K562 (cell line): ENCODE measurements around the gene MEDAG. TPM values are rescaled to one million over a fixed set of nuclear protein-coding genes. Genes with fewer than 3 reads are reported as not detected.

ENCODE experiments used
- ATAC-seq: fragments of 200-7000 bp; cut with Tn5 transposase; 3 replicates; pipeline ENCODE4 v1.9.1; 2020; ENCODE audit warnings: moderate library complexity
- BruUV-seq: library from RNA; stranded (reverse); fragments of 400-500 nt; replicated peaks from 2 replicates; lab custom pipeline; 2021; lab: Mats Ljungman, UMichigan
- CTCF ChIA-PET: fragments of 300-600 bp; formaldehyde crosslinking; extraction: SDS; loops from one replicate; lab custom pipeline; 2021; ENCODE audit warnings: low intra/inter-chr PET ratio; lab: Yijun Ruan, JAX
- POLR2A ChIA-PET: fragments of 300-600, 350-650 bp; sonication (Branson Sonifier 250); formaldehyde crosslinking; extraction: SDS; loops from one replicate; lab custom pipeline; 2021; ENCODE audit warnings: antibody characterized with exemption, inconsistent platforms; lab: Yijun Ruan, JAX
- DNase-seq, 4 experiments: peaks; one replicate each; pipeline versions ENCODE4 v3.0.0 to v3.0.0-alpha.2; 2011 to 2018; ENCODE audit warnings: low spot score in 3 of 4, mixed read lengths in 3 of 4; ENCODE audit errors: extremely low read depth in 1 of 4
- FAIRE-seq: peaks from 2 replicates; lab custom pipeline; 2011; peaks lifted over from hg19 to GRCh38; lab: Jason Lieb, UNC
- H2AFZ ChIP-seq: 2 replicates; pipeline ENCODE4 v1.6.0; 2011; ENCODE audit warnings: low read depth, low read length, control low read depth, inconsistent platforms
- H3K27ac ChIP-seq: fragments of 200-600 bp; 3 replicates; pipeline ENCODE4 v1.8.0; 2011; ENCODE audit warnings: low read depth, mild to moderate bottlenecking, control low read depth, inconsistent platforms, low read length, moderate library complexity, mixed read lengths; ENCODE audit errors: extremely low read depth
- H3K27me3 ChIP-seq, 2 experiments: fragments of 300-600 bp in 1 of 2; 2 replicates in 1 of 2; 3 replicates in 1 of 2; pipeline versions ENCODE4 v1.6.0 to v1.8.0; 2011; ENCODE audit warnings: inconsistent platforms in 2 of 2, low read length in 2 of 2, mild to moderate bottlenecking in 1 of 2, mixed read lengths in 1 of 2, moderate library complexity in 1 of 2; ENCODE audit not compliant: control insufficient read depth in 2 of 2, insufficient read depth in 2 of 2
- H3K36me3 ChIP-seq: fragments of 300-600 bp; 3 replicates; pipeline ENCODE4 v1.8.0; 2011; ENCODE audit warnings: mild to moderate bottlenecking, low read length, inconsistent platforms; ENCODE audit not compliant: control insufficient read depth, insufficient read depth
- H3K4me1 ChIP-seq, 2 experiments: fragments of 200-600 bp in 1 of 2; replicated peaks in 1 of 2; 2 replicates in 1 of 2; 3 replicates in 1 of 2; pipeline versions ENCODE4 v1.5.1 to v1.8.0; 2011; ENCODE audit warnings: inconsistent platforms in 2 of 2, low read length in 2 of 2, mild to moderate bottlenecking in 1 of 2, mixed read lengths in 1 of 2, moderate library complexity in 1 of 2; ENCODE audit not compliant: control insufficient read depth in 2 of 2, insufficient read depth in 2 of 2
- H3K4me2 ChIP-seq: 2 replicates; pipeline ENCODE4 v1.6.1; 2011; ENCODE audit warnings: low read length, control low read depth, inconsistent platforms, mixed read lengths; ENCODE audit not compliant: insufficient read depth
- H3K4me3 ChIP-seq: fragments of 200-600 bp; sonication (generic), shearing (Covaris generic); 2 replicates; pipeline ENCODE4 v1.5.1; 2016; ENCODE audit warnings: control low read depth, inconsistent platforms
- H3K79me2 ChIP-seq: fragments of 200-600 bp; 3 replicates; pipeline ENCODE4 v1.8.0; 2011; ENCODE audit warnings: low read length, inconsistent platforms; ENCODE audit not compliant: control insufficient read depth, insufficient read depth
- H3K9ac ChIP-seq, 2 experiments: 2 replicates each; pipeline versions ENCODE4 v1.6.0 to v1.6.1; 2011; ENCODE audit warnings: low read depth in 2 of 2, low read length in 2 of 2, control low read depth in 1 of 2, inconsistent platforms in 1 of 2, mild to moderate bottlenecking in 1 of 2, mixed read lengths in 1 of 2; ENCODE audit not compliant: insufficient read depth in 1 of 2
- H3K9me1 ChIP-seq: one replicate; pipeline ENCODE4 v1.6.0; 2011; ENCODE audit warnings: inconsistent platforms, mild to moderate bottlenecking, low read length, moderate library complexity; ENCODE audit not compliant: control insufficient read depth, insufficient read depth
- H3K9me3 ChIP-seq: replicated peaks from 2 replicates; pipeline ENCODE4 v1.5.1; 2011; ENCODE audit warnings: low read depth, low read length, inconsistent platforms; ENCODE audit not compliant: control insufficient read depth, insufficient read depth
- H4K20me1 ChIP-seq: replicated peaks from 2 replicates; pipeline ENCODE4 v1.6.1; 2011; ENCODE audit warnings: low read length, inconsistent platforms, mixed read lengths; ENCODE audit not compliant: control insufficient read depth, insufficient read depth
- DDX20 ChIP-seq: fragments of 450-650 bp; IDR thresholded peaks from 2 replicates; pipeline ENCODE4 v1.6.1; 2016; ENCODE audit warnings: missing genetic modification characterization, low read depth, mild to moderate bottlenecking, missing compliant biosample characterization, moderate library complexity
- ETV6 ChIP-seq, 3 experiments: fragments of 150-350 bp in 1 of 3; sonication (generic) in 1 of 3; formaldehyde crosslinking in 1 of 3; IDR thresholded peaks; 2 replicates each; pipeline versions ENCODE4 v1.6.1 to v1.8.0; 2014 to 2022; ENCODE audit warnings: borderline replicate concordance in 2 of 3, low read depth in 2 of 3, antibody characterized with exemption in 1 of 3, low read length in 1 of 3, mild to moderate bottlenecking in 1 of 3, missing genetic modification reagents in 1 of 3
- FOXK2 ChIP-seq, 2 experiments: fragments of 450-650 bp; IDR thresholded peaks in 1 of 2; conservative IDR thresholded peaks in 1 of 2; 2 replicates each; pipeline ENCODE4 v1.6.1; 2016; ENCODE audit warnings: low read depth in 2 of 2, mild to moderate bottlenecking in 1 of 2
- KDM4B ChIP-seq, 2 experiments: fragments of 450-650 bp in 1 of 2; sonication (generic) in 1 of 2; IDR thresholded peaks; 2 replicates each; pipeline ENCODE4 v1.6.1; 2016 to 2017; ENCODE audit warnings: borderline replicate concordance in 2 of 2, antibody characterized with exemption in 1 of 2, low read depth in 1 of 2, mild to moderate bottlenecking in 1 of 2
- MCM7 ChIP-seq, 2 experiments: fragments of 450-650 bp; IDR thresholded peaks; 2 replicates each; pipeline ENCODE4 v1.6.1; 2016 to 2018
- MED1 ChIP-seq: sonication (generic); formaldehyde crosslinking; IDR thresholded peaks from 2 replicates; pipeline ENCODE4 v1.8.1; 2023; ENCODE audit warnings: missing genetic modification reagents, borderline replicate concordance
- TAF15 ChIP-seq: fragments of 200-400 bp; formaldehyde crosslinking; IDR thresholded peaks from 2 replicates; pipeline ENCODE4 v1.6.1; 2017; ENCODE audit warnings: mild to moderate bottlenecking, low read depth, low read length, moderate library complexity
- ZEB2 ChIP-seq: fragments of 450-650 bp; IDR thresholded peaks from 2 replicates; pipeline ENCODE4 v1.6.1; 2016
- ZKSCAN8 ChIP-seq: fragments of 200-800 bp; sonication (Bioruptor generic); IDR thresholded peaks from 2 replicates; pipeline ENCODE4 v1.6.1; 2016; ENCODE audit warnings: missing genetic modification characterization, missing compliant biosample characterization
- ZNF224 ChIP-seq: sonication (generic); formaldehyde crosslinking; IDR thresholded peaks from 2 replicates; pipeline ENCODE4 v1.8.0; 2022; ENCODE audit warnings: mild to moderate bottlenecking, missing genetic modification reagents
- ZNF668 ChIP-seq: fragments of 250-450 bp; sonication (Bioruptor Pico); IDR thresholded peaks from 2 replicates; pipeline ENCODE4 v1.8.0; 2022; ENCODE audit warnings: mild to moderate bottlenecking, inconsistent platforms
- ZNF79 ChIP-seq: fragments of 250-450 bp; sonication (Bioruptor Pico); IDR thresholded peaks from 2 replicates; pipeline ENCODE4 v1.4.0; 2020; ENCODE audit warnings: low read depth, mild to moderate bottlenecking, moderate library complexity
- WGBS: fragments of 100-300 bp; shearing (Covaris generic); methylation state at CpG from one replicate; pipeline ENCODE4 v1.1.6; 2016; ENCODE audit warnings: low coverage, mixed read lengths; ENCODE audit not compliant: insufficient coverage; ENCODE audit errors: missing lambda C conversion rate; 5-methylcytosine and 5-hydroxymethylcytosine counted together
- in situ Hi-C: fragments of 300-500 bp; cut with MboI; formaldehyde crosslinking; loops from 4 replicates; pipeline ENCODE4 v1.15.0; 2018; ENCODE audit warnings: inconsistent platforms, mixed read lengths
- intact Hi-C: fragments of 100-400 bp; cut with micrococcal nuclease; formaldehyde crosslinking; loops from 2 replicates; pipeline ENCODE4 v1.14.2; 2022
- polyA plus RNA-seq, 8 experiments: library from polyadenylated mRNA; depleted of rRNA in 4 of 8; stranded (reverse) in 5 of 8; unstranded in 3 of 8; fragments of >200 nt; fragmentation: Nextera tagmentation in 2 of 8; fragmentation: Illumina TruSeq in 1 of 8; extraction: Ambion mirVana in 2 of 8; extraction: Trizol in 1 of 8; gene quantifications; 2 replicates each; pipeline versions ENCODE4 v1.2.1 to v1.2.3, GENCODE V29; 2011 to 2014; ENCODE audit warnings: inconsistent platforms in 1 of 8, missing spikeins in 1 of 8
- total RNA-seq, 7 experiments: library from RNA; depleted of rRNA in 6 of 7; stranded (reverse); fragments of >200 nt in 6 of 7; fragmentation: Illumina TruSeq in 2 of 7; extraction: Trizol in 2 of 7; gene quantifications; 2 replicates each; pipeline versions ENCODE4 v1.2.1 to v1.2.3, GENCODE V29; 2011 to 2021; ENCODE audit warnings: low replicate concordance in 1 of 7
- TF ChIP-seq, protein P1 (sequence below): sonication (generic); IDR thresholded peaks from 2 replicates; pipeline ENCODE4 v1.6.1; 2016
- TF ChIP-seq, protein P2 (sequence below): fragments of 450-650 bp; IDR thresholded peaks from 2 replicates; pipeline ENCODE4 v1.6.1; 2017; ENCODE audit warnings: antibody characterized with exemption
- TF ChIP-seq, protein P3 (sequence below): fragments of 250-450 bp; sonication (Bioruptor Pico); IDR thresholded peaks from 2 replicates; pipeline ENCODE4 v1.9.0; 2021; ENCODE audit warnings: mild to moderate bottlenecking

MEDAG gene
- total and polyA plus RNA-seq, 9 of the 15 experiments (the other 6 are each of a cell fraction or from before 2014, with no cell fraction given): not detected

DNA sequence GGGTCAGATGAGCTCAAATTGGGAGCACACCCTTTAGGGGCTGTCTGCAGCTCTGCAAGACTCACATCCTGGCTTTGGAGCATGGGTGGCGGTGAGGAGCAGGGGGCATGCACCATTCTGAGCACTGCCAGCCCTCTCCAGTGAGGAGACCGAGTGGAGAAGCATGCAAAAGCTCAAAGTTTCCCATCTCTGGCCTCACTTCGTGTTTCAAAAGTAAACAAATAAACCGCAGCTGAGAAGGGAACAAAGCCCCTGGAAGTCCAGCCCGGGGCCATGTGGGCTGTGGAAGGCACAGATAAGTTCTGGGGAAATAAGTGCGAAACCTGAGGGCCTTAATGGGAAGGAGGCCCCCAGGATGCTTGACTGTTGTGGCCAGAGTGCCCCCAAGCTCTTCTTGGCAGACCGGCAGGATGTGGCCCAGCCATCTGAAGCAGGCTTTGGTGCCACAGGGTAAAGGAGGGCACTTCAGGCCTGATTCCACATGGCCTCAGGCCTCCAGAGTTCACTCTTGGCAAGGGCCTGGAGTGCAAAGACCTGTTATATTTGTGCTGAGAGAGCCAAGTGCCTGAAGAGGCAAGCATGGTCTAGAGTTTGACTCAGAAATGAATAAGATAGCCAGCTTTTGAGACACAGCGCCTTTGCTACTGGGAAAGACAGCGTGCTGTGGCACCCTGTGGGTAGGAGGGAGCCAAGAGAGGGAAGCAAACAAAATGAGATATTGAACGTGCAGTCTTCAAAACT, 1.2 kb downstream of the MEDAG start (continued):
- TF ChIP-seq, protein P1, sequence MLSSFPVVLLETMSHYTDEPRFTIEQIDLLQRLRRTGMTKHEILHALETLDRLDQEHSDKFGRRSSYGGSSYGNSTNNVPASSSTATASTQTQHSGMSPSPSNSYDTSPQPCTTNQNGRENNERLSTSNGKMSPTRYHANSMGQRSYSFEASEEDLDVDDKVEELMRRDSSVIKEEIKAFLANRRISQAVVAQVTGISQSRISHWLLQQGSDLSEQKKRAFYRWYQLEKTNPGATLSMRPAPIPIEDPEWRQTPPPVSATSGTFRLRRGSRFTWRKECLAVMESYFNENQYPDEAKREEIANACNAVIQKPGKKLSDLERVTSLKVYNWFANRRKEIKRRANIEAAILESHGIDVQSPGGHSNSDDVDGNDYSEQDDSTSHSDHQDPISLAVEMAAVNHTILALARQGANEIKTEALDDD: no peak
- no peak for TF ChIP-seq MCM7 (IDR thresholded peaks at IDR 0.05)
- TF ChIP-seq KDM4B (IDR thresholded peaks at IDR 0.05; ENCODE audit: borderline replicate concordance in 2 of 2, low read depth in 1 of 2): no peak
- no peak for TF ChIP-seq ZKSCAN8 (CRISPR knock-in tag)
- TF ChIP-seq, all 486 proteins: peak for 0

DNA sequence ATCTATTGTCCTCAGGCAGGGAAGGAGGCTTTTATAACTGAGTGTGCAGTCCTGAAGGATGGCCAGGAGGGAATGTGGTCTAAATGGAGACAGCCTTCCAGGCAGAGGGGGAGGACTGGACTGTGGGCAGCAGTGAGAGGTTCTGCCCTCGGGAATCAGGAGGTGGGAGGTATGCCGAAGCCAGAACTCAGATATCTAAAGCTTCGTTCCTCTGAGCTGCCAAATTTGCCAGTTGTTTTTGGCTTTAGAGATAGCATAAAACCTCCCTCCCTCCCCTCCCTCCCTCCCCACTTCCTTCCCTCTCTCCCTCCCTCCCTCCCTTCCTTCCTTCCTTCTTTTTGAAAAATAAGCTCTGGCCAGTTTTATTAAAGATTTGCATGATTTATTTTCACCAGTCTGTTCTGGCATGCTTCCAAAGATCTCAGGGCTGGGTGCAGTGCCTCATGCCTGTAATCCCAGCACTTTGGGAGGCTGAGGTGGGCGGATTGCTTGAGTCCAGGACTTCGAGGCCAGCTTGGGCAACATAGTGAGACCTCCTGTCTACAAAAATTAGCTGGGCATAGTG, 2.4 kb downstream of the MEDAG start:
- DNase-seq (no peak), FAIRE-seq (no peak), ATAC-seq (no peak)
- ChIA-PET CTCF (no interaction called here), POLR2A (interaction anchor here (1.3 kb wide), 1 partner anchor 9 kb away, joined by 4 read pairs; no protein-coding TSS in a partner anchor)
- Histone ChIP-seq H3K9me1 (no peaks in the 10 kb centered on the region), H4K20me1 (no peaks in the 10 kb centered on the region), H3K4me3 (no peak overlapping the region), H3K9ac (no peak overlapping the region), H3K4me2 (no peak overlapping the region), H3K36me3 (no peaks in the 10 kb centered on the region), H3K27ac (no peak overlapping the region), H3K27me3 (peaks cover 0 to 14% of the 10 kb centered on the region in 2 experiments; a peak in 2 of 5 replicates), H2AFZ (no peak overlapping the region), H3K4me1 (no peaks in the 10 kb centered on the region; a peak in 1 of 5 replicates), H3K79me2 (no peaks in the 10 kb centered on the region), H3K9me3 (no peaks in the 10 kb centered on the region)
- 0% methylated on average over 4 of the region's 5 CpGs for WGBS
- in situ Hi-C loops (no loop called here), intact Hi-C loops (no loop called here)
- no TSS peak for BruUV-seq
- TF ChIP-seq ZNF224 (CRISPR knock-in tag) (no peak), ZNF668 (CRISPR knock-in tag) (no peak), ETV6 (IDR thresholded peaks at IDR 0.05; ENCODE audit: borderline replicate concordance in 1 of 2, low read depth in 2 of 2, low read length in 1 of 2) (no peak), ETV6 (CRISPR knock-in tag; IDR thresholded peaks at IDR 0.05; ENCODE audit: borderline replicate concordance) (no peak), ZEB2 (no peak), FOXK2 (conservative IDR thresholded peaks at IDR 0.05 in 1 of 2, IDR thresholded peaks at IDR 0.05 in 1 of 2; ENCODE audit: low read depth in 2 of 2) (no peak), DDX20 (tag) (no peak), MED1 (CRISPR knock-in tag) (no peak), TAF15 (no peak), ZNF79 (CRISPR knock-in tag) (no peak)
- TF ChIP-seq, protein P2, sequence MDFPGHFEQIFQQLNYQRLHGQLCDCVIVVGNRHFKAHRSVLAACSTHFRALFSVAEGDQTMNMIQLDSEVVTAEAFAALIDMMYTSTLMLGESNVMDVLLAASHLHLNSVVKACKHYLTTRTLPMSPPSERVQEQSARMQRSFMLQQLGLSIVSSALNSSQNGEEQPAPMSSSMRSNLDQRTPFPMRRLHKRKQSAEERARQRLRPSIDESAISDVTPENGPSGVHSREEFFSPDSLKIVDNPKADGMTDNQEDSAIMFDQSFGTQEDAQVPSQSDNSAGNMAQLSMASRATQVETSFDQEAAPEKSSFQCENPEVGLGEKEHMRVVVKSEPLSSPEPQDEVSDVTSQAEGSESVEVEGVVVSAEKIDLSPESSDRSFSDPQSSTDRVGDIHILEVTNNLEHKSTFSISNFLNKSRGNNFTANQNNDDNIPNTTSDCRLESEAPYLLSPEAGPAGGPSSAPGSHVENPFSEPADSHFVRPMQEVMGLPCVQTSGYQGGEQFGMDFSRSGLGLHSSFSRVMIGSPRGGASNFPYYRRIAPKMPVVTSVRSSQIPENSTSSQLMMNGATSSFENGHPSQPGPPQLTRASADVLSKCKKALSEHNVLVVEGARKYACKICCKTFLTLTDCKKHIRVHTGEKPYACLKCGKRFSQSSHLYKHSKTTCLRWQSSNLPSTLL: no peak
- TF ChIP-seq, protein P3, sequence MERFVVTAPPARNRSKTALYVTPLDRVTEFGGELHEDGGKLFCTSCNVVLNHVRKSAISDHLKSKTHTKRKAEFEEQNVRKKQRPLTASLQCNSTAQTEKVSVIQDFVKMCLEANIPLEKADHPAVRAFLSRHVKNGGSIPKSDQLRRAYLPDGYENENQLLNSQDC (CRISPR knock-in tag): no peak
